ENCODE results near the gene TMEM209. TPM values are rescaled to one million over a fixed set of nuclear protein-coding genes. Genes with fewer than 3 reads are reported as not detected.

TMEM209 gene
- total and polyA plus RNA-seq, 7 donors = 5.2 to 11.3 (median 9.0) TPM

DNA sequence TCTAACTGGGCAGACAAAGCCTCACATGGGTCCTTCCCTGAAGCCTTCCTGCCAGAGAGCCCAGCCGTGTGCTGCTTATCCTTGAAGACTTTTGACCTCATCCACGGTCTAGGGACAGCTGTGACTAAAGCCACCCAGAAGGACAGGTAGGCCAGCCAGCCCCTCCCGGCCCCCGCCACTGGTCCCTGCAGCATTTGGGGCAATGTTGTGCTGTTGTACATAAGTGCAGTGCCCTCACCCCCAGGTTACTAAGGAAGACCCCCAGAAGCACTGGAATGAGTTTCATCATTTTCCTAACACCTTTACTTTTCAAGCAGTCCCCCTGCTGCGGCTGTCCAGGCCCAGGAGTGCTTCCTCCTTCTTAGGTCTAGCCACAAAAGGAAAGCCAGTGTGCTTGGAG is 43.0 kb downstream of the TMEM209 start:
- intact Hi-C loops (cut with DNase I) = no loop called here
- DNase-seq (no peak), ATAC-seq (no peak)
- no peak overlapping the region for H3K27ac ChIP-seq
- no peaks in the 10 kb centered on the region for H3K27me3 ChIP-seq (ENCODE audit: insufficient read depth in 3 of 3, low read length in 2 of 3)
- peaks cover 2 to 59% of the 10 kb centered on the region in 2 donors for H3K36me3 ChIP-seq (ENCODE audit: insufficient read depth in 1 of 2, low read depth in 1 of 2)
- no peaks in the 10 kb centered on the region for H3K9me3 ChIP-seq
- H3K4me1 ChIP-seq = no peaks in the 10 kb centered on the region
- no peak for TF ChIP-seq CTCF (IDR thresholded peaks at IDR 0.05)
- H3K4me3 ChIP-seq = no peak overlapping the region
- WGBS, 3 donors = 88 to 94% (median 93%) methylated on average over 5 of the region's 5 CpGs

DNA sequence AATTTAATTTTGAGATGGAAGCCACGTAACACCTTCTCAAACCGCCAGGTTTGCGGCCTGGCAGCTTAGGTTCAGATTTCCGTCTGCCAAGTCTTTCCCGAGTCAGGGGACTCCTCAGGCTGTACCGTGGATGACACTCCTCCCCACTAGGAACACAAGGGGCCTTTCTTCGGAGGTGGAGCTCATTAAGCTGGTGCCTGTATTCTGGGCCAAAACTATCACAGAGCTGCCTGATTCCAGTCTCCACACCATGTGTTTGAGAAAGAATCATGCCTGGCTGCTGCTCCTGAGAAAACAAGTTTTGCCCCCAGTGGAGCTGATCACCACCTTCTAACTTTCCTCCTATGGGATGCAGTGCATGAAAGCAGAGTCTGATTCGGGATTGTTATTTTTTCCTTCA is 44.8 kb downstream of the TMEM209 start:
- Histone ChIP-seq H3K36me3 (ENCODE audit: insufficient read depth in 1 of 2, low read depth in 1 of 2) (peaks cover 2 to 43% of the 10 kb centered on the region in 2 donors), H3K27me3 (ENCODE audit: insufficient read depth in 3 of 3, low read length in 2 of 3) (no peaks in the 10 kb centered on the region), H3K4me1 (no peaks in the 10 kb centered on the region), H3K9me3 (no peaks in the 10 kb centered on the region), H3K27ac (no peak overlapping the region), H3K4me3 (no peak overlapping the region)
- ATAC-seq = no peak
- TF ChIP-seq CTCF (IDR thresholded peaks at IDR 0.05) = no peak
- intact Hi-C loops (cut with DNase I) = no loop called here
- WGBS, 3 donors = 90 to 95% (median 91%) methylated on average over 8 of the region's 8 CpGs
- DNase-seq = no peak

- ATAC-seq = no peak
These were observed 45.2 kb downstream of the TMEM209 start for GRCh38 chr7:130160023-130160422.

DNA sequence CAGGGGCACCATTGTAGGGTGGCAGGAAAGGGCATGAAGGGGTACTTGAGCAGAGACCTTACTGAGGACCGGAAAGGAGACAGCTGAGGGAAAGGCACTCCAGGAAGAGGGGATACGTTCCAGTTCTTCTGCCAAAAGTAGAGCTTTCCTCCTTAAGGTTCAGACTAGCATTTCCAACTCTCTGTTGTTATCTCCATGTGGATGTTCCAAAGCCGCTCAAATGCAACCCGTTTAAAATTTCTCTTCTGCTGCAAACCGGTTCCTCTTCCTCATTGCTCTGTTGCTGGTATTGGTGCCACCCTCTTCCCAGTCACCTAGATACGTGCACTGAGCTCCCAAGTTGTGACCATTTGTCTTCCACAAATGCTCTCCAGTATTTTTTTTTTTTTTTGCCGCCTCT is 47.5 kb downstream of the TMEM209 start:
- H3K27ac ChIP-seq = no peak overlapping the region
- intact Hi-C loops (cut with DNase I) = no loop called here
- ATAC-seq = no peak
- peaks cover 5% of the 10 kb centered on the region for H3K4me1 ChIP-seq
- no peaks in the 10 kb centered on the region for H3K9me3 ChIP-seq
- no peak for DNase-seq
- H3K36me3 ChIP-seq (ENCODE audit: insufficient read depth in 1 of 2, low read depth in 1 of 2) = peaks cover 0 to 15% of the 10 kb centered on the region in 2 donors
- 85 to 91% (median 87%) methylated on average over 7 of the region's 7 CpGs for WGBS, 3 donors
- TF ChIP-seq CTCF (IDR thresholded peaks at IDR 0.05) = no peak
- no peaks in the 10 kb centered on the region for H3K27me3 ChIP-seq (ENCODE audit: insufficient read depth in 3 of 3, low read length in 2 of 3)
- no peak overlapping the region for H3K4me3 ChIP-seq

More at GRCh38 chr7:130160023-130160422, 45.2 kb downstream of the TMEM209 start:
- no peak overlapping the region for H3K27ac ChIP-seq
- H3K9me3 ChIP-seq = no peaks in the 10 kb centered on the region
- 97 to 100% (median 98%) methylated on average over 2 of the region's 2 CpGs for WGBS, 3 donors
- intact Hi-C loops (cut with DNase I) = no loop called here
- no peak for DNase-seq
- peaks cover 2 to 38% of the 10 kb centered on the region in 2 donors for H3K36me3 ChIP-seq (ENCODE audit: insufficient read depth in 1 of 2, low read depth in 1 of 2)
- peaks cover under 1% of the 10 kb centered on the region for H3K4me1 ChIP-seq
- no peak overlapping the region for H3K4me3 ChIP-seq
- no peak for TF ChIP-seq CTCF (IDR thresholded peaks at IDR 0.05)
- H3K27me3 ChIP-seq (ENCODE audit: insufficient read depth in 3 of 3, low read length in 2 of 3) = no peaks in the 10 kb centered on the region

GRCh38 chr7:130156140-130156539 is 49.1 kb downstream of the TMEM209 start:
- DNase-seq = no peak
- H3K4me1 ChIP-seq = peaks cover 5% of the 10 kb centered on the region
- H3K4me3 ChIP-seq = no peak overlapping the region
- H3K27me3 ChIP-seq (ENCODE audit: insufficient read depth in 3 of 3, low read length in 2 of 3) = no peaks in the 10 kb centered on the region
- no peak for TF ChIP-seq CTCF (IDR thresholded peaks at IDR 0.05)
- H3K9me3 ChIP-seq = no peaks in the 10 kb centered on the region
- ATAC-seq = no peak
- peaks cover 0 to 4% of the 10 kb centered on the region in 2 donors for H3K36me3 ChIP-seq (ENCODE audit: insufficient read depth in 1 of 2, low read depth in 1 of 2)
- H3K27ac ChIP-seq = no peak overlapping the region
- intact Hi-C loops (cut with DNase I) = no loop called here
- 98 to 99% (median 99%) methylated on average over 7 of the region's 7 CpGs for WGBS, 3 donors

Data from psoas muscle (tissue), 8 donors.